ENCODE data around the gene ANTXR1.
A peak's percentile ranks its signal among the peaks of the same experiment; 100 is the strongest.

The ANTXR1 gene

DNA sequence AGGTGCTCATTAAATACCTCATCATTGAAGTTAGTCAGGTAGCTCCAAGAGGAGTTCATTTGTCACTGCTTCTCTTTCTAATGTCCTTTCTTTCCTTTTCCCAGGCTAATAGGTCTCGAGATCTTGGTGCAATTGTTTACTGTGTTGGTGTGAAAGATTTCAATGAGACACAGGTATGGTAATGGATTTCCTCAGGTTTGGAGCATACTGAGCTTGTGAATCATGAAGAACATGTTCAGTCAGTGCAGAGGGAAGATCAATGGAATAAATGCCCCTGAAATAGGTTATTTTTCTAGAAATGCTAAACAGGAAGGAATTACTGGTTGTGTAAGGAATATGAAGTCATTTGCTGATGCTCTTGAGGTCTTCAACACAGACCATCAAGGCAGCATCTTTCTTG is 62.5 kb downstream of the ANTXR1 start:
- no peak for DNase-seq

DNA sequence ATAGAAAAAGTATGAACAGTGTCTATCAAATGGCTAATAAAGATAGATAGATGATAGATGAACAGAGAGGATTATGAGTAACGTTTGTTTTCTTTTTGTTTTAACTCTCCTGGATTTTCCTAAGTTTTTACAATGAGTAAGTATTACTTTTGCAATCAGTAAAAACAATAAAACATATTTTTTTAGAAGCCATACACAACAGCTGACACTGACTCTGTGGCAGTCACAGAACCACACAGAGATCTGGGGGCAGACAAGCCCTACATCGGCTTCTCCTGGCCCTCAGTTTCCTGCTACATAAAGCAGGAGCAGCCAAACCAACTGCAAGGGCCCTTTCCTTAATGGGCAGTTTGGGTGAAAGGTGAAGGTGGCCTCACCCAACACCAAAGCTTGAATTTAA is 63.6 kb downstream of the ANTXR1 start:
- no peak for DNase-seq

GRCh38 chr2:69077252-69077950 is 64.4 kb downstream of the ANTXR1 start:
- no peak for DNase-seq

DNA sequence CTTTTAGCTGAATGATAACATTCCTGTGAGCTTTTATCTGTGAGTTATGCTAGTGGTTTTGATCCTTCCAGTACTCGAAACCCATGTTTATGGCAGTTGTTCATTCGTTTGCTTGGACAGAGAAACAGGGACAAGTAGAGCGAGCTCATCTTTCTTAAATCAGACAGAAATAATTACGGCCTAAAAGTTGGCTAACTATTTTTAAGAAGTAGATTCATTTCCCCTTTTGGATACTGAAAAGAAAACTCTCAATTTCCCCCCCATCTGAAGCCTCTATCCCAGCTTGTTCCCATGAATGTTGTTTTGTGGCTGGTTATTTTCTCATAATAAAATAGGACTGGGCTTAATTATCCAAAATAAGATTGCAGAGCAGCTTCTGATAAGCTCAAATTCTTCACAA is 67.1 kb downstream of the ANTXR1 start:
- DNase-seq: no peak

DNA sequence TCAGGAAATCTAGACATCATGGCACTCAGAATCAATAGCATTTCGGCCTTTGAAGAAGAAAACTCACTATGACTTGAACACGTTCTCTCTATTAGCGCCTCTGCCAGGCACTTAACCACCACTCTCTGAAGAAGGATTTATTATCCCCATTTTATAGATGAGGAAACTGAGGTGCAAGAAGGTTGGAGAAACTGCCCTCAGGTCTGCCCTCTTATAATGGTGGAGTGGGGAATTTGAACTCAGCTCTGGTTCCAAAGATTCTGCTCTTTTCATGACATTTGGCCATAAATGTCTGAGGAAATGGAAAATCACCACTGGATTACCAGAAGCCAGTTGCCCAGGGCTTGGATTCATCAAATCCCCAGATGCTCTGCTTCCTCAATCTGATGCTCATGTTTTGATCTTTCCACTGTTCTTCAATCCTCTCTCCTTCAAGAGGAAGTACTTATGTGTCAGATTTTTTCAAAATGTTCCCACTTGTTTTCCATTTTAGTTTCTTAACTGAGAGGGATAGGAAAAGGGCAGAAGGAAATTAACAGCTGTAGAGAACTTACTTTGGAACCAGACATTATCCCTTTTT is 68.1 kb downstream of the ANTXR1 start:
- DNase-seq: no peak

GRCh38 chr2:69081757-69082156 is 68.8 kb downstream of the ANTXR1 start:
- DNase-seq: no peak

GRCh38 chr2:69082430-69082997 is 69.5 kb downstream of the ANTXR1 start:
- DNase-seq: peak in 2 of 3 experiments; percentile 32 to 68

- DNase-seq: no peak
Measured at GRCh38 chr2:69083235-69083748, 70.3 kb downstream of the ANTXR1 start.

- DNase-seq: no peak
Measured at GRCh38 chr2:69084492-69084891, 71.5 kb downstream of the ANTXR1 start.

DNA sequence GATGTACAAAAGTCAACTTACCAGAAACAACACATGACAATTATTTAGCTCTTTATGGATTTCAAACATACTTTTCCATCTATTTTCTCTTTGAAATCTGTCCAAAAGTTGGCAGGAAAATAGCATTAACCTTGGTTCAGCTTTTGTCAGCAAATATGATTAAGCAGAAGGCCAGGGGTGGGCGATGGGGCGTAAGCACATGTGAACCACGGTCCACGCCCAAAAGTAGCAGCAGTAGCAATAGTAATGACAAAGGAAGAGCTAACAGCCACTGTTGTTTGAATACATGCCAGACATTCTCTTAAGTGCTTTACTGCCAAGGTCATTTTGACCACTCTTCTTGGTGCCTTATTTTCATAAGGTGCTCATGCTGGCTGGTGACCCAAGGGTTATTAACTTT is 73.5 kb downstream of the ANTXR1 start:
- DNase-seq: no peak

DNA sequence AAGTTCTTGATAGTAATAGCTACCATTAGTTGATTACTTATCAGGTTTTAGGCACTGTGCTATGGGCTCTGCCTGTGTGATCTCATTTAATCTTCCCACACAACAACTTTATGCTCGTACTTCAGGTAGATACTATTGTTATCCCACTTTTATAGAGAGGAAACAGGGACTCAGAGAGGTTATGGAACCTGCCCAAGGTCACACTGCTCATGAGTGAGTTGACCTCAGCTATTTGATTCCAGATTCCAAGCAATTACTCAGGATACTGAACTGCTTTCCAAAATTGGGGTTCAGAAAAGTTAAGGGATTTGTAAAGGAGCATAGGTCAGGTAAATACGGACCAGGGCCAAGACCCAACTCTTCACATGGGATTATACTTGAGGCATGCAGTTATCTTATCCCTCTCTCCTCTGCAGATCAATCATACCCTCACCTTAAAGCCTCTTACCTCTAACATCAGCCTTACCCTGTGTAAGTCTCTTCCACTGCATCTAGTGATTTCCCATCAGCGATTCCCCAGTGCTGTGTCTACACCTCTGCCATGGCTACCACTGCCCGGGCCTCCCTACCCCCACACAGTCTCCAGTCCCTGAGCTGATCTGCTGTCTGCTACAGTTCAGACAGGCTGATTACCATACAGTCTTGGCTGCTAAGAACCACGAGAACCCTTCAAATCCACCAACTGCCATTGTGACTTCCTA is 74.4 kb downstream of the ANTXR1 start:
- no peak for DNase-seq

DNA sequence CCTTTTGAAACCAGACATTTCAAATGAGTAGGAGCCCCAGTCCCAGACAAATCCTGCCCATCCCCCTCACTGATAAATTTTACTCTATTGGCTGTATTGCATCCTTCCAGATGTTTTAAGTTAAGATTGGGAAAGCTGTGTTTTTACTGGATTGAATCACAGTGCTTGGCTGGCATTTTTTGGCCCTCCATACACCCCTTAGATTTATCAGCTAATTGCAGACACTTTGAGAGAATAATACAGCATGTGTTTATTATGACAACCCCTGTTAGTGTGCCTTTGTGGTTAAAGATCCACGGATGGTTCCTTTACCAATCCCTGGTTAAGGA is 74.9 kb downstream of the ANTXR1 start:
- DNase-seq: no peak

DNA sequence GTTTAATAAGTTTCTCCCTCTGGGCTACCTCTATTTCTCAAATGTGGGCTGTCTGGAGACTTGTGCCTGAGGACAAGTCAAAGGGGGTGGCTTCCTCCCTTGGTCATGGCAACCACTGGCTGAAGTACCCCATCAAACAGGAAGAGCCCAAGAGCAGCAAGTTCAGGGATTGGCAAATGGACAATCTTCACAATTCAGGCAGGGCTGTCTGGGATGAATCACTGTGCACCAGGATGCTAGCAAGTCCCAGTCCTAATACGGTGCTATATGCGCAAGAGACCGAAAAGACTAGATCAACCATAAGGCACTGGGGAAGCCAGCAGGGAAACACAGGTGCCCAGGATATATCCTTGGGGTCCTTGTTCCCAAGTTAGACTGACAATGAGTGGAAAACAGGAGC is 75.5 kb downstream of the ANTXR1 start:
- DNase-seq: no peak

- DNase-seq: no peak
Measured at GRCh38 chr2:69089266-69089665, 76.3 kb downstream of the ANTXR1 start.

GRCh38 chr2:69089998-69090397 is 77.0 kb downstream of the ANTXR1 start:
- DNase-seq: no peak

GRCh38 chr2:69090820-69091219 is 77.8 kb downstream of the ANTXR1 start:
- no peak for DNase-seq

- DNase-seq: no peak
Measured at GRCh38 chr2:69092857-69093256, 79.9 kb downstream of the ANTXR1 start.

GRCh38 chr2:69095305-69095704 is 82.3 kb downstream of the ANTXR1 start:
- no peak for DNase-seq

GRCh38 chr2:69096326-69097095 is 83.5 kb downstream of the ANTXR1 start:
- no peak for DNase-seq

DNA sequence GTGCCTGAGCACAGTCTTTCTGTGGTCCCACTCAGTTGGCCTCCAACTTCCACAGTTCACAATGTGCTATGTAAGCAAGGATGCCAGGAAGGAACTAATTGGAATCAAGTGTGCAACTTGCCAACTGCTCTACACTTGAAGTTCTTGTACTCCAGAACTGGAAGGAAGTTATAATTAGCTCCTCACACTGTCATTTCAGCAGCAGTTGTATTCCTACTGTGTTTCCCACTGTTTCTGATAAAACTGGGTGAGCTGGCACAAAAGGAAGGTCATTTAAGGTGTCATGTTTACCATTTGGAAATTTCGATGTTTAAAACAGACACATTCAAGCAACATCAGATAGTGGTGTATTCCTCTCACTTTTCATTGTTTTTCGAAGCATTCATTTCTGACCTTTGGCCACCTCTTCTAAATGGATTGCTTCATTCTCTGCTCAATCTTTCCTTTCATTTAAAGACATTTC is 84.2 kb downstream of the ANTXR1 start:
- DNase-seq: no peak

DNA sequence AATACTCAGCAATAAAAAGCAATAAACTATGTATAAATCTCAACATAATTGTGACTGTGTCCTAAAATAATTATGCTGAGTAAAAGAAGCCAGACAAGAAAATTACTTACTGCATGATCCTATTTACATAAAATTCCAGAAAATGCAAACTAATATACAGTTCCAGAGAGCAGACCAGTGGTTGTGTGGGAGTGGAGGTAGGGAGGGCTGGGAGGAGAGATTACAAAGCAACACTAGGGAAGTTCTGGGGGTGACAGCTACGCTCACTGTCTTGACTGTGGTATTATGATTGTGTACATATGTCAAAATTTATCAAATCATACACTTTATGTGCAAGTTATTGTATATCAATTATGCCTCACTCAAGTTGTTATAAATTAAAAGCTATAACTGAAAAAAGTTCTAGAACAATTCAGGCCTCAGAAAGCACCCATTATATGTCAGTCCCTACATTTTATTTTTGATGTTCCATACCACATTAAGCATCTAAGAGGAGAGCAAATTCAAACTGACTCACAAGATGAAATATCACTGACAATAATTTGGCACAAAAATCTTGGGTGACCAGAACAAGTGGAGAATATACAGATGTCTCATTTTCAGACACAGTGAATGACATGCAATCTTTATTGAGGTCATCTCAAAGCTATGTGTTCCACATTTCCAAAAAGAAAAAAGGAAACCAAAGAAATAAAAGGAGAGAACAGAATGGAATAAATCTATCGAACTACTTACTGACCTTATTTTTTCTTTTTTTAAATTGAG is 85.1 kb downstream of the ANTXR1 start:
- DNase-seq: no peak

GRCh38 chr2:69099541-69099940 is 86.6 kb downstream of the ANTXR1 start:
- no peak for DNase-seq

Data from NCI-H1417 (cell line).